ENCODE data around the gene SMYD4. TPM values are rescaled to one million over a fixed set of nuclear protein-coding genes. Genes with fewer than 3 reads are reported as not detected.

The SMYD4 gene
- total RNA-seq, 4 donors from 2014 or later, result 9.4 to 13.0 (median 10.0) TPM

GRCh38 chr17:1730326-1731193 is 99.1 kb downstream of the SMYD4 start:
- intact Hi-C loops (cut with DNase I; ENCODE audit: low total_unique reads), result no loop called here
- WGBS, 2 donors, result 51 to 55% methylated on average over 32 to 38 of the region's 40 CpGs
- no peak for TF ChIP-seq CTCF (IDR thresholded peaks at IDR 0.05)
- no peak for TF ChIP-seq POLR2A (IDR thresholded peaks at IDR 0.05)
- H3K4me3 ChIP-seq (ENCODE audit: low read depth, poor library complexity, severe bottlenecking), result no peak overlapping the region
- DNase-seq (ENCODE audit: low spot score in 2 of 2), result peak in 1 of 2 donors; percentile 95

- DNase-seq (ENCODE audit: low spot score in 2 of 2), result no peak
- TF ChIP-seq POLR2A (IDR thresholded peaks at IDR 0.05) (no peak), CTCF (IDR thresholded peaks at IDR 0.05) (no peak)
- WGBS, 2 donors, result 57 to 76% methylated on average over 11 to 13 of the region's 15 CpGs
- intact Hi-C loops (cut with DNase I; ENCODE audit: low total_unique reads), result loop anchor here (10.0 kb wide), 1 partner anchor 145 kb away; no protein-coding TSS in a partner anchor
- H3K4me3 ChIP-seq (ENCODE audit: low read depth, poor library complexity, severe bottlenecking), result no peak overlapping the region
Observed at GRCh38 chr17:1729966-1730325, 99.8 kb downstream of the SMYD4 start.

Other genes starting within 250 kb of the SMYD4 start
- 10 to 100 TPM in 2 of 4 donors, 1 to 10 TPM in 2; 5.6 to 14.5 (median 9.6) TPM for gene SLC43A2, start 201.1 kb downstream of the SMYD4 start, total RNA-seq
- gene SCARF1, start 184.2 kb downstream of the SMYD4 start, total RNA-seq, result 10 to 100 TPM in 1 of 4 donors, 1 to 10 TPM in 3; 4.9 to 10.0 (median 9.1) TPM
- gene RILP, start 180.0 kb downstream of the SMYD4 start, total RNA-seq, result 10 to 100 TPM; 17.0 to 32.7 (median 19.5) TPM
- 100 to 1,000 TPM; 140 to 228 (median 173) TPM for gene PRPF8, start 145.0 kb downstream of the SMYD4 start, total RNA-seq
- 1 to 10 TPM in 3 of 4 donors, under 1 TPM in 1; 0.99 to 4.5 (median 2.8) TPM for gene TLCD2, start 119.5 kb downstream of the SMYD4 start, total RNA-seq
- 10 to 100 TPM; 42.9 to 64.4 (median 49.2) TPM for gene WDR81, start 105.2 kb downstream of the SMYD4 start, total RNA-seq
- 1 to 10 TPM; 1.2 to 9.0 (median 5.9) TPM for gene SERPINF2, start 87.0 kb downstream of the SMYD4 start, total RNA-seq
- gene SERPINF1, start 67.8 kb downstream of the SMYD4 start, total RNA-seq, result 100 to 1,000 TPM; 102 to 391 (median 114) TPM
- gene RPA1, start 103 bp upstream of the SMYD4 start, total RNA-seq, result 10 to 100 TPM; 21.0 to 31.5 (median 26.9) TPM
- 10 to 100 TPM; 19.1 to 31.5 (median 27.6) TPM for gene RTN4RL1, start 195.4 kb upstream of the SMYD4 start, total RNA-seq
- 10 to 100 TPM; 50.4 to 80.0 (median 61.2) TPM for gene DPH1, start 200.3 kb upstream of the SMYD4 start, total RNA-seq
- 10 to 100 TPM; 34.2 to 51.5 (median 40.3) TPM for gene OVCA2, start 212.1 kb upstream of the SMYD4 start, total RNA-seq
- gene HIC1, start 225.2 kb upstream of the SMYD4 start, total RNA-seq, result 10 to 100 TPM in 1 of 4 donors, 1 to 10 TPM in 3; 2.4 to 14.2 (median 5.3) TPM